Measurements from ENCODE around the gene GLRA3. TPM values are rescaled to one million over a fixed set of nuclear protein-coding genes. Genes with fewer than 3 reads are reported as not detected.

Gene GLRA3
- total RNA-seq, 3 donors from 2014 or later (not counting 1 experiment from before 2014, with no cell fraction given), result not detected

- no peaks in the 10 kb centered on the region for H3K9me3 ChIP-seq (ENCODE audit: control insufficient read depth, insufficient read depth, low read length)
- H3K36me3 ChIP-seq (ENCODE audit: control insufficient read depth, insufficient read depth, low read length), result no peaks in the 10 kb centered on the region
- Mint-ChIP-seq H3K9me3 (no peaks in the 10 kb centered on the region), H3K4me1 (no peaks in the 10 kb centered on the region), H3K27ac (no peak overlapping the region), H3K27me3 (ENCODE audit: low read depth in 2 of 2) (no peaks in the 10 kb centered on the region), H3K36me3 (no peaks in the 10 kb centered on the region), H3K4me3 (no peak overlapping the region)
- H3K27ac ChIP-seq (ENCODE audit: low read length), result no peak overlapping the region
- no peaks in the 10 kb centered on the region for H3K27me3 ChIP-seq (ENCODE audit: control insufficient read depth, insufficient read depth, low read length)
- TF ChIP-seq CTCF (IDR thresholded peaks at IDR 0.05), result no peak
- 100% methylated on average over 2 of the region's 2 CpGs for WGBS (ENCODE audit: insufficient coverage)
- intact Hi-C loops (cut with micrococcal nuclease), result no loop called here
- ATAC-seq (no peak), DNase-seq (no peak)
- no peaks in the 10 kb centered on the region for H3K4me1 ChIP-seq (ENCODE audit: control insufficient read depth, insufficient read depth, low read length)
- H3K4me3 ChIP-seq (ENCODE audit: low read length), result no peak overlapping the region
Observed at GRCh38 chr4:174629265-174629664, 199.8 kb downstream of the GLRA3 start.

GRCh38 chr4:174628191-174628590 lies 200.9 kb downstream of the GLRA3 start:
- ATAC-seq (no peak), DNase-seq (no peak)
- Mint-ChIP-seq H3K27me3 (ENCODE audit: low read depth in 2 of 2) (no peaks in the 10 kb centered on the region), H3K36me3 (no peaks in the 10 kb centered on the region), H3K9me3 (no peaks in the 10 kb centered on the region), H3K27ac (no peak overlapping the region), H3K4me3 (no peak overlapping the region), H3K4me1 (no peaks in the 10 kb centered on the region)
- no peak overlapping the region for H3K27ac ChIP-seq (ENCODE audit: low read length)
- intact Hi-C loops (cut with micrococcal nuclease), result no loop called here
- no peaks in the 10 kb centered on the region for H3K9me3 ChIP-seq (ENCODE audit: control insufficient read depth, insufficient read depth, low read length)
- H3K27me3 ChIP-seq (ENCODE audit: control insufficient read depth, insufficient read depth, low read length), result no peaks in the 10 kb centered on the region
- no peak overlapping the region for H3K4me3 ChIP-seq (ENCODE audit: low read length)
- H3K36me3 ChIP-seq (ENCODE audit: control insufficient read depth, insufficient read depth, low read length), result no peaks in the 10 kb centered on the region
- TF ChIP-seq CTCF (IDR thresholded peaks at IDR 0.05), result no peak
- H3K4me1 ChIP-seq (ENCODE audit: control insufficient read depth, insufficient read depth, low read length), result no peaks in the 10 kb centered on the region
- WGBS (ENCODE audit: insufficient coverage), result 83% methylated on average over 4 of the region's 7 CpGs

GRCh38 chr4:174627473-174627872 lies 201.6 kb downstream of the GLRA3 start:
- Mint-ChIP-seq H3K27ac (no peak overlapping the region), H3K4me1 (no peaks in the 10 kb centered on the region), H3K36me3 (no peaks in the 10 kb centered on the region), H3K4me3 (no peak overlapping the region), H3K27me3 (ENCODE audit: low read depth in 2 of 2) (no peaks in the 10 kb centered on the region), H3K9me3 (no peaks in the 10 kb centered on the region)
- ATAC-seq (no peak), DNase-seq (no peak)
- no peak overlapping the region for H3K4me3 ChIP-seq (ENCODE audit: low read length)
- no peaks in the 10 kb centered on the region for H3K36me3 ChIP-seq (ENCODE audit: control insufficient read depth, insufficient read depth, low read length)
- no peak overlapping the region for H3K27ac ChIP-seq (ENCODE audit: low read length)
- no peak for TF ChIP-seq CTCF (IDR thresholded peaks at IDR 0.05)
- no peaks in the 10 kb centered on the region for H3K27me3 ChIP-seq (ENCODE audit: control insufficient read depth, insufficient read depth, low read length)
- no peaks in the 10 kb centered on the region for H3K9me3 ChIP-seq (ENCODE audit: control insufficient read depth, insufficient read depth, low read length)
- intact Hi-C loops (cut with micrococcal nuclease), result no loop called here
- WGBS (ENCODE audit: insufficient coverage), result no CpG with 5 or more reads among the region's 2 CpGs
- H3K4me1 ChIP-seq (ENCODE audit: control insufficient read depth, insufficient read depth, low read length), result no peaks in the 10 kb centered on the region

GRCh38 chr4:174626342-174627008 lies 202.6 kb downstream of the GLRA3 start:
- H3K9me3 Mint-ChIP-seq, result no peaks in the 10 kb centered on the region
- DNase-seq, result no peak

More at GRCh38 chr4:174626342-174627008, 202.6 kb downstream of the GLRA3 start:
- Mint-ChIP-seq H3K4me3 (no peak overlapping the region), H3K36me3 (no peaks in the 10 kb centered on the region), H3K27ac (no peak overlapping the region), H3K4me1 (no peaks in the 10 kb centered on the region), H3K27me3 (ENCODE audit: low read depth in 2 of 2) (peaks cover 0 to 1% of the 10 kb centered on the region in 2 donors)
- no CpG with 5 or more reads among the region's 1 CpG for WGBS (ENCODE audit: insufficient coverage)
- Histone ChIP-seq H3K27me3 (ENCODE audit: control insufficient read depth, insufficient read depth, low read length) (no peaks in the 10 kb centered on the region), H3K4me1 (ENCODE audit: control insufficient read depth, insufficient read depth, low read length) (no peaks in the 10 kb centered on the region), H3K9me3 (ENCODE audit: control insufficient read depth, insufficient read depth, low read length) (no peaks in the 10 kb centered on the region), H3K4me3 (ENCODE audit: low read length) (no peak overlapping the region), H3K36me3 (ENCODE audit: control insufficient read depth, insufficient read depth, low read length) (no peaks in the 10 kb centered on the region), H3K27ac (ENCODE audit: low read length) (no peak overlapping the region)
- TF ChIP-seq CTCF (IDR thresholded peaks at IDR 0.05), result no peak
- intact Hi-C loops (cut with micrococcal nuclease), result no loop called here
- no peak for ATAC-seq
